CD8-positive, alpha-beta memory T cell (primary cell): ENCODE measurements around the gene MELK. TPM values are rescaled to one million over a fixed set of nuclear protein-coding genes. Genes with fewer than 3 reads are reported as not detected.

ENCODE experiments used
- CTCF ChIA-PET: fragments of 350-600 bp; sonication (Branson Sonifier 250); formaldehyde crosslinking; loops from one replicate; lab custom pipeline; 2021; ENCODE audit warnings: antibody characterized with exemption; lab: Charles Lee
- POLR2A ChIA-PET: fragments of 350-600 bp; sonication (Branson Sonifier 250); formaldehyde crosslinking; loops from one replicate; lab custom pipeline; 2021; ENCODE audit warnings: antibody characterized with exemption; lab: Charles Lee
- DNase-seq, 5 donors: peaks; one replicate each; pipeline versions ENCODE4 v3.0.0 to v3.0.0-alpha.2; 2020 to 2022; ENCODE audit warnings: mixed read lengths in 1 of 5
- H3K27ac ChIP-seq: one replicate; pipeline ENCODE4 v1.7.0; 2013; ENCODE audit warnings: low read depth, mild to moderate bottlenecking, low read length, moderate library complexity
- H3K27me3 ChIP-seq: 2 replicates; pipeline ENCODE4 v1.7.0; 2013; ENCODE audit warnings: low read length, mild to moderate bottlenecking; ENCODE audit not compliant: insufficient read depth, poor library complexity, severe bottlenecking
- H3K36me3 ChIP-seq: 2 replicates; pipeline ENCODE4 v1.7.0; 2013; ENCODE audit warnings: mild to moderate bottlenecking, low read length, moderate library complexity; ENCODE audit not compliant: insufficient read depth
- H3K4me1 ChIP-seq: 2 replicates; pipeline ENCODE4 v1.7.0; 2013; ENCODE audit warnings: mild to moderate bottlenecking, low read length, moderate library complexity; ENCODE audit not compliant: insufficient read depth
- H3K4me3 ChIP-seq: 2 replicates; pipeline ENCODE4 v1.7.0; 2013; ENCODE audit warnings: mild to moderate bottlenecking, low read length
- H3K9me3 ChIP-seq: 2 replicates; pipeline ENCODE4 v1.7.0; 2013; ENCODE audit warnings: mild to moderate bottlenecking, low read length
- H3K27ac Mint-ChIP-seq, 8 donors: one replicate each; pipeline ENCODE4 v1.8.0; 2020 to 2021; ENCODE audit warnings: mixed read lengths in 8 of 8, mild to moderate bottlenecking in 6 of 8, inconsistent platforms in 3 of 8, moderate library complexity in 3 of 8
- H3K27me3 Mint-ChIP-seq, 2 donors: one replicate each; pipeline ENCODE4 v1.8.0; 2020 to 2021; ENCODE audit warnings: mixed read lengths in 2 of 2, mild to moderate bottlenecking in 1 of 2, moderate library complexity in 1 of 2
- H3K36me3 Mint-ChIP-seq, 3 donors: one replicate each; pipeline ENCODE4 v1.8.0; 2020 to 2021; ENCODE audit warnings: mixed read lengths in 3 of 3, inconsistent platforms in 1 of 3, mild to moderate bottlenecking in 1 of 3
- H3K4me1 Mint-ChIP-seq, 3 donors: one replicate each; pipeline ENCODE4 v1.8.0; 2020 to 2021; ENCODE audit warnings: mixed read lengths in 3 of 3, inconsistent platforms in 1 of 3, mild to moderate bottlenecking in 1 of 3
- H3K4me3 Mint-ChIP-seq, 7 donors: one replicate each; pipeline ENCODE4 v1.8.0; 2020 to 2021; ENCODE audit warnings: mixed read lengths in 7 of 7, mild to moderate bottlenecking in 6 of 7, moderate library complexity in 4 of 7, inconsistent platforms in 2 of 7
- H3K9me3 Mint-ChIP-seq, 5 donors: one replicate each; pipeline ENCODE4 v1.8.0; 2020 to 2022; ENCODE audit warnings: mixed read lengths in 5 of 5, mild to moderate bottlenecking in 3 of 5, moderate library complexity in 2 of 5, inconsistent platforms in 1 of 5
- polyA plus RNA-seq: library from polyadenylated mRNA; unstranded; fragments of 300-500 nt; fragmentation: Illumina TruSeq; gene quantifications from one replicate; pipeline ENCODE4 v1.2.3, GENCODE V29; 2021
- total RNA-seq, 2 experiments: library from RNA; stranded (reverse); gene quantifications; one replicate each; pipeline ENCODE4 v1.2.3, GENCODE V29; 2021

The MELK gene
- total and polyA plus RNA-seq, 3 experiments from 2014 or later, result 51.0 to 51.6 TPM; not detected in 1

- H3K36me3 Mint-ChIP-seq, result no peaks in the 10 kb centered on the region
- no peaks in the 10 kb centered on the region for H3K4me1 Mint-ChIP-seq
- H3K4me1 ChIP-seq, result no peaks in the 10 kb centered on the region
- H3K27ac ChIP-seq, result no peak overlapping the region
- H3K9me3 ChIP-seq, result no peaks in the 10 kb centered on the region
- H3K27ac Mint-ChIP-seq, result no peak overlapping the region
- H3K27me3 Mint-ChIP-seq, result no peaks in the 10 kb centered on the region
- H3K4me3 ChIP-seq, result no peak overlapping the region
- no peaks in the 10 kb centered on the region for H3K36me3 ChIP-seq
- H3K27me3 ChIP-seq, result no peaks in the 10 kb centered on the region
- DNase-seq, result no peak
- ChIA-PET POLR2A (no interaction called here), CTCF (no interaction called here)
- H3K9me3 Mint-ChIP-seq, result no peaks in the 10 kb centered on the region
- H3K4me3 Mint-ChIP-seq, result no peak overlapping the region
These were observed 17.5 kb downstream of the MELK start for GRCh38 chr9:36590231-36590630.

DNA sequence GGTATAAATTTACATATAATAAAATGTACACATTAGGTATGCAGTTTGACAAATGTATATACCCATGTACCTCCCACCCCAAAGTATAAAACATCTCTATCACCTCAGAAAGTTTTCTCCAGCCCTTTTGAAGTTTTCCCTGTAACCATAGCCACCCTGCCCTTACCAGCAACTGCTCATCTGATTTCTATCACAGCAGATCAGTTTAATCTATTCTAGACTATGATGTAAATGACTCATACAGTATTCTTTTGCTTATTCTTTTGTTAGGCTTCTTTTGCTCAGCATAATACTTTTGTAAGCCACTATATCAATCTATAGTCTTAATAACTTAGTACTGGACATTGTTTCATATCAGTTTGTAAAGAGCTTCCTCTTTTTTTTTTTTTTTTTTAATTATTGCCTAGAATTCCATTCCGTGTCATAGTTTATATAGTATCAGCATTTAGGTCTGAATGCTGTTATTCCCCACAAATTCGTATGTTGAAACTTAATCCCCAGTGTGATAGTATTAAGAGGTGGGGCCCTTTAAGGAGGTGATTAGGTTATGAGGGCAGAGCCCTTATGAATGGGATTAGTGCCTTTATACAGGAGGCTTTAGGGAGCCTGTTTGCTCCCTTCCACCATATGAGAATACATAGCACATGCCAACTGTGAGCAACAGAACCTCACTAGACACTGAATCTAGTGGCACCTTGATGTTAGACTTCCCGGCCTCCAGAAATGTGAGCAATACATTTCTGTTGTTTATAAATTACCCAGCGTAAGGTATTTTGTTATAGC lies 20.3 kb downstream of the MELK start:
- Histone ChIP-seq H3K9me3 (no peaks in the 10 kb centered on the region), H3K4me3 (no peak overlapping the region), H3K27me3 (no peaks in the 10 kb centered on the region), H3K36me3 (no peaks in the 10 kb centered on the region), H3K27ac (no peak overlapping the region), H3K4me1 (no peaks in the 10 kb centered on the region)
- DNase-seq, result no peak
- no peak overlapping the region for H3K4me3 Mint-ChIP-seq
- no peaks in the 10 kb centered on the region for H3K27me3 Mint-ChIP-seq
- H3K4me1 Mint-ChIP-seq, result no peaks in the 10 kb centered on the region
- CTCF ChIA-PET, result no interaction called here
- no peaks in the 10 kb centered on the region for H3K9me3 Mint-ChIP-seq
- POLR2A ChIA-PET, result no interaction called here
- no peak overlapping the region for H3K27ac Mint-ChIP-seq
- no peaks in the 10 kb centered on the region for H3K36me3 Mint-ChIP-seq

DNA sequence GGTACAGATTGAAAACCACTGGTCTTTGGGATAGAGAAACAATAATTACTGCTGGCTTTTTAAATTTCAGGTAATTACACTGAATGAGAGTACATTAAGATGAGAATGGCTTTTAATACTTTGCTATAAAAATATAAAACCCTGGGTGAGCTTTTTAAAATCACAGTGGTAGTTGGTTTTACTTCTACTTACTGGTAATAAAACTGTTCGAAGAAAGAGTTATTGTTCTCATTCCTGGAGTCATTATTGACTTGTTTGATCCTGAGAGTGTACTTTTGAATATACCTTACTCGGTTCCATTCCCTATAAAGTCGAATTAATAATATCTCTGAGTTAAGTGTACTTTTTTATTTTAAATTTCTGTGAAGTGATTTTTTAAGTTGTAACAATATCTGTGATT lies 21.5 kb downstream of the MELK start:
- no peak overlapping the region for H3K4me3 ChIP-seq
- no peaks in the 10 kb centered on the region for H3K27me3 ChIP-seq
- DNase-seq, result no peak
- no peaks in the 10 kb centered on the region for H3K9me3 ChIP-seq
- no peaks in the 10 kb centered on the region for H3K36me3 ChIP-seq
- Mint-ChIP-seq H3K36me3 (no peaks in the 10 kb centered on the region), H3K4me1 (no peaks in the 10 kb centered on the region), H3K27me3 (no peaks in the 10 kb centered on the region), H3K4me3 (no peak overlapping the region), H3K9me3 (no peaks in the 10 kb centered on the region), H3K27ac (peak overlapping the region in 1 of 8 donors; percentile 12)
- CTCF ChIA-PET, result no interaction called here
- no peak overlapping the region for H3K27ac ChIP-seq
- POLR2A ChIA-PET, result no interaction called here
- H3K4me1 ChIP-seq, result no peaks in the 10 kb centered on the region

GRCh38 chr9:36597412-36598178 lies 24.9 kb downstream of the MELK start:
- Histone ChIP-seq H3K27me3 (no peaks in the 10 kb centered on the region), H3K27ac (no peak overlapping the region), H3K4me1 (no peaks in the 10 kb centered on the region), H3K9me3 (no peaks in the 10 kb centered on the region), H3K36me3 (no peaks in the 10 kb centered on the region), H3K4me3 (no peak overlapping the region)
- Mint-ChIP-seq H3K9me3 (no peaks in the 10 kb centered on the region), H3K27me3 (no peaks in the 10 kb centered on the region), H3K27ac (no peak overlapping the region), H3K4me1 (peaks cover under 1 to 5% (median under 1%) of the 10 kb centered on the region in 3 donors), H3K4me3 (no peak overlapping the region), H3K36me3 (no peaks in the 10 kb centered on the region)
- ChIA-PET POLR2A (no interaction called here), CTCF (no interaction called here)
- DNase-seq, result no peak

DNA sequence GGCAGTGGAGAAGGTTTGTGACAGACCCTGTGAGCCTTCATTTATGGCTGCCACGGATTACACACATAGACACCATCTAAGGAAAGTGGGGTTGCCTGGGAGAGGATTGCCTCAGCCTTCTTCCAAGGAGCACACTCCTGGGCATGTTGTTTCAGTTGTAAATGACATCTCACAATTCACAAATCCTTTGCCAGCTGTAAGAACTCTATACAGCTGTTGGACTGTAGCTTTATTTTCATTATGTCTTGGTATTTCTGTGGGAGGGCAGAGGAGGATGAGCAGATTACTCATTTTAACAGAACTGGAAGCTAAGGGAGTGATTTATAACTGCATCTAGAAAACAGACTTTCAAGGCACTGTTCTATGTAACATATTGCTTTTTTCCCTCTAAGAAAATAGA lies 25.6 kb downstream of the MELK start:
- H3K4me3 ChIP-seq, result no peak overlapping the region
- H3K4me3 Mint-ChIP-seq, result no peak overlapping the region
- no peaks in the 10 kb centered on the region for H3K9me3 Mint-ChIP-seq
- H3K4me1 Mint-ChIP-seq, result peaks cover 5 to 11% (median 8%) of the 10 kb centered on the region in 3 donors
- H3K27ac ChIP-seq, result no peak overlapping the region
- H3K9me3 ChIP-seq, result no peaks in the 10 kb centered on the region
- no peaks in the 10 kb centered on the region for H3K4me1 ChIP-seq
- no peaks in the 10 kb centered on the region for H3K27me3 ChIP-seq
- ChIA-PET CTCF (no interaction called here), POLR2A (no interaction called here)
- no peak overlapping the region for H3K27ac Mint-ChIP-seq
- no peak for DNase-seq
- H3K36me3 Mint-ChIP-seq, result no peaks in the 10 kb centered on the region
- H3K36me3 ChIP-seq, result no peaks in the 10 kb centered on the region
- no peaks in the 10 kb centered on the region for H3K27me3 Mint-ChIP-seq

DNA sequence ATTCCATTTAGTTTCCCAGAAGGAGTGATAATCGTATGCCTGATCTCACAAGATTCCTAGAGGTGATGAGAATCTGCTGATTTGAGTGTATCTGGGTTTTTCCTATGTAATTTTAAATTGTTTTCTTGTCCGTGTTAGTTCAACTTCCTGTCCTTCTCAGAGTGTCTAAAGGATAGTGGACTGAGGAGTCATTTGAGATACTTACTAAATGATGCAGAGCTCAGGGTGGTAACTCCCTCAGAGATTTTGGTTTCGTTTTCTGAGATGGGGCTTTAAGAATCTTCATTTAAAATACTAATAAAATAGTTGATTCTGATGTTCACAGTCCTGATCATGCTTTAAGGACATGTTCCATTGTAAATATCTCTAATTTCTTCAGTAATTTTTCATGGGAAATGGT lies 30.3 kb downstream of the MELK start:
- peak overlapping the region in 6 of 7 donors; percentile 65 to 84 (median 76) for H3K4me3 Mint-ChIP-seq
- H3K36me3 Mint-ChIP-seq, result no peaks in the 10 kb centered on the region
- peaks cover 8 to 14% (median 11%) of the 10 kb centered on the region in 3 donors for H3K4me1 Mint-ChIP-seq

GRCh38 chr9:36609306-36609705 lies 36.6 kb downstream of the MELK start:
- Mint-ChIP-seq H3K9me3 (no peaks in the 10 kb centered on the region), H3K27ac (peak overlapping the region in 2 of 8 donors; percentile 20 to 34), H3K27me3 (no peaks in the 10 kb centered on the region), H3K36me3 (peaks cover 0 to 4% (median 0%) of the 10 kb centered on the region in 3 donors), H3K4me3 (no peak overlapping the region), H3K4me1 (peaks cover 0 to 9% (median 0%) of the 10 kb centered on the region in 3 donors)
- Histone ChIP-seq H3K4me3 (no peak overlapping the region), H3K36me3 (no peaks in the 10 kb centered on the region), H3K4me1 (no peaks in the 10 kb centered on the region), H3K27ac (no peak overlapping the region), H3K9me3 (no peaks in the 10 kb centered on the region), H3K27me3 (no peaks in the 10 kb centered on the region)
- ChIA-PET POLR2A (no interaction called here), CTCF (interaction anchor here (1.2 kb wide), 1 partner anchor 34 kb away, joined by 3 read pairs; no protein-coding TSS in a partner anchor)
- DNase-seq, result no peak

More for the DNA sequence above, 30.3 kb downstream of the MELK start:
- Histone ChIP-seq H3K4me3 (no peak overlapping the region), H3K9me3 (no peaks in the 10 kb centered on the region), H3K4me1 (no peaks in the 10 kb centered on the region), H3K27ac (no peak overlapping the region), H3K36me3 (no peaks in the 10 kb centered on the region), H3K27me3 (no peaks in the 10 kb centered on the region)
- POLR2A ChIA-PET, result no interaction called here
- Mint-ChIP-seq H3K27ac (peak overlapping the region in 7 of 8 donors; percentile 19 to 83 (median 82)), H3K9me3 (no peaks in the 10 kb centered on the region), H3K27me3 (no peaks in the 10 kb centered on the region)
- no peak for DNase-seq
- CTCF ChIA-PET, result no interaction called here

DNA sequence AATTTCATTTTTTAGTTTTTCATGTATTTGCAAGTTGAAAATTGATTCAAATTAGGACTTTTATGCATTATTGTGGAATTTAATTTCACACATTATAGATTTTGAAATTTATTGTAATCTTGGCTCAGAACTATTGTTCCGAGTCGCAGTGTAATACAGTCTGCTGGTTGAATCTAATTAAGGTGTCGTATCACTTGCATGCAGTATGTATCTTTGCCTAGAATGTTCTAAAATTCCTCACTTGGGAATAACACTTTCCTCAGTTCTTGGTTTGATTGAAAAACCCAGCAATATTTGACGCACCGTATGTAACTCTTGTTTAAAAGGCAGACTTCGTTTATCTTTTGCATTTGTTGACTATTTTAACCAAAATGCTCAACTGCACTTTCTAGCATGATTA lies 49.4 kb downstream of the MELK start:
- H3K27me3 ChIP-seq, result no peaks in the 10 kb centered on the region
- Mint-ChIP-seq H3K4me1 (no peaks in the 10 kb centered on the region), H3K9me3 (no peaks in the 10 kb centered on the region), H3K27ac (no peak overlapping the region), H3K27me3 (no peaks in the 10 kb centered on the region), H3K36me3 (no peaks in the 10 kb centered on the region), H3K4me3 (no peak overlapping the region)
- H3K4me1 ChIP-seq, result no peaks in the 10 kb centered on the region
- no peak overlapping the region for H3K27ac ChIP-seq
- H3K4me3 ChIP-seq, result no peak overlapping the region
- ChIA-PET CTCF (no interaction called here), POLR2A (no interaction called here)
- H3K9me3 ChIP-seq, result no peaks in the 10 kb centered on the region
- no peak for DNase-seq
- no peaks in the 10 kb centered on the region for H3K36me3 ChIP-seq
